Neural cell (in vitro differentiated cells): Measurements from ENCODE around the gene ITPR2. TPM values are rescaled to one million over a fixed set of nuclear protein-coding genes. Genes with fewer than 3 reads are reported as not detected.
"Not testable (repeated sequence)": the region's sequence is repeated elsewhere in the genome, so short reads cannot be mapped to it uniquely, and the experiment has no call there.

Source experiments
- H2AFZ ChIP-seq: fragments of 200-600, 300-800 bp; sonication (generic), shearing (Covaris generic); 2 replicates; pipeline ENCODE4 v1.6.0; 2014; ENCODE audit warnings: low read depth, mild to moderate bottlenecking, antibody characterized with exemption, low read length, moderate library complexity
- H3F3A ChIP-seq: fragments of 200-600 bp; shearing (Covaris generic); 2 replicates; pipeline ENCODE4 v1.6.1; 2016; ENCODE audit warnings: mild to moderate bottlenecking, moderate library complexity, mixed read lengths, antibody characterized with exemption, low read length; ENCODE audit not compliant: insufficient read depth, poor library complexity, severe bottlenecking
- H3K27ac ChIP-seq: fragments of 200-600, 300-800 bp; sonication (generic), shearing (Covaris generic); 2 replicates; pipeline ENCODE4 v1.5.1; 2014; ENCODE audit warnings: mild to moderate bottlenecking, low read length, moderate library complexity
- H3K27me3 ChIP-seq: fragments of 300-800, 200-600 bp; sonication (generic), shearing (Covaris generic); 2 replicates; pipeline ENCODE4 v1.6.0; 2014; ENCODE audit warnings: mild to moderate bottlenecking, low read depth, low read length, moderate library complexity; ENCODE audit not compliant: insufficient read depth
- H3K36me3 ChIP-seq: fragments of 300-800, 200-600 bp; sonication (generic), shearing (Covaris generic); 2 replicates; pipeline ENCODE4 v1.5.1; 2014; ENCODE audit warnings: mild to moderate bottlenecking, antibody characterized with exemption, low read length, moderate library complexity; ENCODE audit not compliant: insufficient read depth
- H3K4me2 ChIP-seq: fragments of 300-800, 200-600 bp; sonication (generic), shearing (Covaris generic); 2 replicates; pipeline ENCODE4 v1.6.0; 2014; ENCODE audit warnings: mild to moderate bottlenecking, low read length
- H3K4me3 ChIP-seq: fragments of 300-800, 200-600 bp; sonication (generic), shearing (Covaris generic); 2 replicates; pipeline ENCODE4 v1.5.1; 2014; ENCODE audit warnings: mild to moderate bottlenecking, low read length, moderate library complexity
- H3K79me2 ChIP-seq: fragments of 200-600 bp; shearing (Covaris generic); replicated peaks from 2 replicates; pipeline ENCODE4 v1.6.0; 2014; ENCODE audit warnings: mild to moderate bottlenecking, low read length, moderate library complexity; ENCODE audit not compliant: insufficient read depth
- H3K9ac ChIP-seq: fragments of 300-800, 200-600 bp; sonication (generic), shearing (Covaris generic); 2 replicates; pipeline ENCODE4 v1.6.1; 2016; ENCODE audit warnings: mild to moderate bottlenecking, low read length, mixed read lengths
- H3K9me2 ChIP-seq: fragments of 200-600 bp; shearing (Covaris generic); 2 replicates; pipeline ENCODE4 v1.6.1; 2016; ENCODE audit warnings: mild to moderate bottlenecking, low read length, mixed read lengths; ENCODE audit not compliant: insufficient read depth
- H3K9me3 ChIP-seq: fragments of 200-600, 300-800 bp; sonication (generic), shearing (Covaris generic); 2 replicates; pipeline ENCODE4 v1.6.1; 2016; ENCODE audit warnings: mild to moderate bottlenecking, mixed run types, low read length, moderate library complexity, mixed read lengths
- H4K20me1 ChIP-seq: fragments of 200-600 bp; shearing (Covaris generic); 2 replicates; pipeline ENCODE4 v1.6.1; 2016; ENCODE audit warnings: mild to moderate bottlenecking, mixed run types; ENCODE audit not compliant: insufficient read depth
- EP300 ChIP-seq: fragments of 450-650 bp; conservative IDR thresholded peaks from 2 replicates; pipeline ENCODE4 v1.6.1; 2014; ENCODE audit warnings: antibody characterized with exemption, mild to moderate bottlenecking, moderate library complexity; ENCODE audit not compliant: poor library complexity, severe bottlenecking
- EZH2 ChIP-seq: fragments of 200-600, 300-800 bp; shearing (Covaris generic), sonication (generic); IDR thresholded peaks from 2 replicates; pipeline ENCODE4 v1.6.1; 2014; ENCODE audit warnings: antibody characterized with exemption, low read length, borderline replicate concordance, mild to moderate bottlenecking; ENCODE audit not compliant: insufficient read depth, poor library complexity, severe bottlenecking
- MXI1 ChIP-seq: fragments of 450-650 bp; conservative IDR thresholded peaks from 2 replicates; pipeline ENCODE4 v1.6.1; 2014; ENCODE audit warnings: antibody characterized with exemption, mild to moderate bottlenecking; ENCODE audit not compliant: poor library complexity, severe bottlenecking
- POLR2AphosphoS5 ChIP-seq: IDR thresholded peaks from 2 replicates; pipeline ENCODE4 v1.6.1; 2012
- RAD21 ChIP-seq: fragments of 450-650 bp; conservative IDR thresholded peaks from 2 replicates; pipeline ENCODE4 v1.6.1; 2014; ENCODE audit warnings: antibody characterized with exemption, mild to moderate bottlenecking, moderate library complexity
- SMC3 ChIP-seq: fragments of 450-650 bp; conservative IDR thresholded peaks from 2 replicates; pipeline ENCODE4 v1.6.1; 2014; ENCODE audit warnings: antibody characterized with exemption, mild to moderate bottlenecking, moderate library complexity; ENCODE audit not compliant: poor library complexity
- TAF1 ChIP-seq: IDR thresholded peaks from 2 replicates; pipeline ENCODE4 v1.6.1; 2012; ENCODE audit warnings: low read depth
- polyA plus RNA-seq: library from polyadenylated mRNA; depleted of rRNA; stranded (reverse); fragments of >200 nt; gene quantifications from 2 replicates; pipeline ENCODE4 v1.2.3, GENCODE V29; 2014
- TF ChIP-seq, protein P1 (sequence below): IDR thresholded peaks from 2 replicates; pipeline ENCODE4 v1.6.1; 2012; ENCODE audit warnings: borderline replicate concordance
- TF ChIP-seq, protein P2 (sequence below): fragments of 450-650 bp; IDR thresholded peaks from 2 replicates; pipeline ENCODE4 v1.5.1; 2014; ENCODE audit warnings: antibody characterized with exemption, mild to moderate bottlenecking, moderate library complexity; ENCODE audit not compliant: poor library complexity, severe bottlenecking

ITPR2 gene
- polyA plus RNA-seq, 1 donor from 2014 or later, result 2.0 TPM

GRCh38 chr12:26646571-26646970 lies 186.4 kb downstream of the ITPR2 start:
- H3K36me3 ChIP-seq, result no peaks in the 10 kb centered on the region
- H3K4me3 ChIP-seq, result no peak overlapping the region
- no peak overlapping the region for H3K4me2 ChIP-seq
- H3K27me3 ChIP-seq, result no peaks in the 10 kb centered on the region
- H3K9me3 ChIP-seq, result no peaks in the 10 kb centered on the region
- no peak for TF ChIP-seq POLR2AphosphoS5
- TF ChIP-seq SMC3, result no peak
- no peak for TF ChIP-seq EZH2
- TF ChIP-seq MXI1, result no peak
- TF ChIP-seq RAD21, result no peak
- TF ChIP-seq EP300, result no peak
- TF ChIP-seq TAF1, result no peak
- TF ChIP-seq, protein P1, sequence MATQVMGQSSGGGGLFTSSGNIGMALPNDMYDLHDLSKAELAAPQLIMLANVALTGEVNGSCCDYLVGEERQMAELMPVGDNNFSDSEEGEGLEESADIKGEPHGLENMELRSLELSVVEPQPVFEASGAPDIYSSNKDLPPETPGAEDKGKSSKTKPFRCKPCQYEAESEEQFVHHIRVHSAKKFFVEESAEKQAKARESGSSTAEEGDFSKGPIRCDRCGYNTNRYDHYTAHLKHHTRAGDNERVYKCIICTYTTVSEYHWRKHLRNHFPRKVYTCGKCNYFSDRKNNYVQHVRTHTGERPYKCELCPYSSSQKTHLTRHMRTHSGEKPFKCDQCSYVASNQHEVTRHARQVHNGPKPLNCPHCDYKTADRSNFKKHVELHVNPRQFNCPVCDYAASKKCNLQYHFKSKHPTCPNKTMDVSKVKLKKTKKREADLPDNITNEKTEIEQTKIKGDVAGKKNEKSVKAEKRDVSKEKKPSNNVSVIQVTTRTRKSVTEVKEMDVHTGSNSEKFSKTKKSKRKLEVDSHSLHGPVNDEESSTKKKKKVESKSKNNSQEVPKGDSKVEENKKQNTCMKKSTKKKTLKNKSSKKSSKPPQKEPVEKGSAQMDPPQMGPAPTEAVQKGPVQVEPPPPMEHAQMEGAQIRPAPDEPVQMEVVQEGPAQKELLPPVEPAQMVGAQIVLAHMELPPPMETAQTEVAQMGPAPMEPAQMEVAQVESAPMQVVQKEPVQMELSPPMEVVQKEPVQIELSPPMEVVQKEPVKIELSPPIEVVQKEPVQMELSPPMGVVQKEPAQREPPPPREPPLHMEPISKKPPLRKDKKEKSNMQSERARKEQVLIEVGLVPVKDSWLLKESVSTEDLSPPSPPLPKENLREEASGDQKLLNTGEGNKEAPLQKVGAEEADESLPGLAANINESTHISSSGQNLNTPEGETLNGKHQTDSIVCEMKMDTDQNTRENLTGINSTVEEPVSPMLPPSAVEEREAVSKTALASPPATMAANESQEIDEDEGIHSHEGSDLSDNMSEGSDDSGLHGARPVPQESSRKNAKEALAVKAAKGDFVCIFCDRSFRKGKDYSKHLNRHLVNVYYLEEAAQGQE, result no peak
- TF ChIP-seq, protein P2, sequence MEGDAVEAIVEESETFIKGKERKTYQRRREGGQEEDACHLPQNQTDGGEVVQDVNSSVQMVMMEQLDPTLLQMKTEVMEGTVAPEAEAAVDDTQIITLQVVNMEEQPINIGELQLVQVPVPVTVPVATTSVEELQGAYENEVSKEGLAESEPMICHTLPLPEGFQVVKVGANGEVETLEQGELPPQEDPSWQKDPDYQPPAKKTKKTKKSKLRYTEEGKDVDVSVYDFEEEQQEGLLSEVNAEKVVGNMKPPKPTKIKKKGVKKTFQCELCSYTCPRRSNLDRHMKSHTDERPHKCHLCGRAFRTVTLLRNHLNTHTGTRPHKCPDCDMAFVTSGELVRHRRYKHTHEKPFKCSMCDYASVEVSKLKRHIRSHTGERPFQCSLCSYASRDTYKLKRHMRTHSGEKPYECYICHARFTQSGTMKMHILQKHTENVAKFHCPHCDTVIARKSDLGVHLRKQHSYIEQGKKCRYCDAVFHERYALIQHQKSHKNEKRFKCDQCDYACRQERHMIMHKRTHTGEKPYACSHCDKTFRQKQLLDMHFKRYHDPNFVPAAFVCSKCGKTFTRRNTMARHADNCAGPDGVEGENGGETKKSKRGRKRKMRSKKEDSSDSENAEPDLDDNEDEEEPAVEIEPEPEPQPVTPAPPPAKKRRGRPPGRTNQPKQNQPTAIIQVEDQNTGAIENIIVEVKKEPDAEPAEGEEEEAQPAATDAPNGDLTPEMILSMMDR, result no peak
- no peaks in the 10 kb centered on the region for H3K79me2 ChIP-seq
- H3K9me2 ChIP-seq, result no peaks in the 10 kb centered on the region
- no peak overlapping the region for H2AFZ ChIP-seq
- no peak overlapping the region for H3K9ac ChIP-seq
- no peaks in the 10 kb centered on the region for H3F3A ChIP-seq
- H3K27ac ChIP-seq, result no peak overlapping the region
- no peaks in the 10 kb centered on the region for H4K20me1 ChIP-seq

GRCh38 chr12:26644376-26644775 lies 188.6 kb downstream of the ITPR2 start:
- not testable (repeated sequence) for H3K4me3 ChIP-seq, H3K79me2 ChIP-seq, H3K27me3 ChIP-seq, H4K20me1 ChIP-seq, H3K9me3 ChIP-seq, H3F3A ChIP-seq, H3K27ac ChIP-seq, H3K36me3 ChIP-seq, H3K9ac ChIP-seq, H3K9me2 ChIP-seq, H2AFZ ChIP-seq, H3K4me2 ChIP-seq
